ENCODE data around the gene TTLL10. TPM values are rescaled to one million over a fixed set of nuclear protein-coding genes. Genes with fewer than 3 reads are reported as not detected.

Gene TTLL10
- polyA plus RNA-seq, 2 donors = 0.28 to 0.43 TPM

DNA sequence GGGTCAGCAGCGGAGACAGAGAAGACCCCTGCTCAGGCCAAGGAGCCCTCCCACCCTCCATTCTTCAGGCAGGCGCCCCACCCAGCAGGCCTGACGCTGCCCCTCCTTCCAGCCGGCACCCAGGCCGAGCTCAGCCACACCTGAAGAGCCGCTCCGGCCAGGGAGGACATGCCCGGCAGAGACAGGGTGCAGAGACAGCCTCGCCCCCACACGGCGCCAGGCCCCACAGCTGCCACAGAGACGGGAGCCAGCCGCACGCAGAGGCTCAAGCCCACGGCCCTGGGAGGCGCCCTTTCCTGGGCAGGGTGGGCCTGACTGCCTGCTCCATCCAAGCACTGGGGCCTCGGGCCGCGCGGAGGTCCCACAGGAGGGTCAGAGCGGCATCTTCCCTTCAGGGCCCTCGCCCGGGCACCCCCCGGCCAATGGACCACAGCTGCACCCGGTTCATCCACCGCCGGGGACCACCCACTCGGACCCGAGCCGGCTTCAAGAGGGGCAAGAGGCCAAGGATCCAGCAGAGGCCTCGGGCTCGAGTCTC, 5.2 kb downstream of the TTLL10 start:
- Histone ChIP-seq H3K27me3 (ENCODE audit: control insufficient read depth in 1 of 2, insufficient read depth in 2 of 2, low read length in 2 of 2) (no peaks in the 10 kb centered on the region), H3K4me3 (ENCODE audit: low read depth in 1 of 2, low read length in 2 of 2) (no peak overlapping the region), H3K4me1 (ENCODE audit: control insufficient read depth in 2 of 2, insufficient read depth in 2 of 2, low read length in 1 of 2) (peaks cover 2 to 3% of the 10 kb centered on the region in 2 donors), H3K36me3 (ENCODE audit: control insufficient read depth in 2 of 2, insufficient read depth in 2 of 2, low read length in 1 of 2) (peaks cover 0 to 10% of the 10 kb centered on the region in 2 donors), H3K9me3 (ENCODE audit: control insufficient read depth in 2 of 2, insufficient read depth in 1 of 2, low read depth in 1 of 2, low read length in 1 of 2) (peaks cover 0 to 2% of the 10 kb centered on the region in 2 donors), H3K27ac (ENCODE audit: low read depth in 2 of 2, low read length in 1 of 2) (no peak overlapping the region)
- 90 to 93% methylated on average over 28 to 32 of the region's 32 CpGs for WGBS, 2 donors

DNA sequence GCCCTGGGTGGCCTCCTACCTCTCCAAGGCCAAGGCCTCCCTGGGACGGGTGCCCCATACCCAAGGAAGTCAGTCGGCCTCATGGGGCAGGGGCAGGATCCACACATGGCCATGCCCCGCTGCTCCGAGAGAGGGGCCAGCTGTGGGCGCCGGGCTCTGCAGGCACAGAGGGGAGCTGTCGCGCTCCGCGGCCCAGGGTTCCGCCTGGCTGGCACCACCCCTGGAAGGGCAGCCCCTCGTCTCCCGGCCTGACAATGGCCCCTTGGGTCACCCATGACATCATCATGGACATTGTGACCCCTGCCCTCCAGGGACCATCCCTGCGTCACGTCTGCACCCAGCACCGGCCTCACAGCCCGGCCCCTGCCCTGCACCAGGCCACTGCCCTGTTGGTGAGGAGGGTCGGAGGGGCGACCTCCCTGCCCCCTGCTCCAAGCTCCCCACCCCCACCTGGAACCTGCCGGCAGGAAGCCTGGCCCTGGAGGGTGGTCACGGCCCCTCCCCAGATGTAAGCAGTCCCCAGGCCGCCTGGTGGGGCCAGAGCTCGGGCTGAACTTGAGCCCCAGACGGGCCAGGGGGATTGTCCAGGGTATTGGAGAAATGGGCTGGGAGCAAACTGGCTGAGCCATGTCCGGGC, 5.8 kb downstream of the TTLL10 start:
- Histone ChIP-seq H3K27ac (ENCODE audit: low read depth in 2 of 2, low read length in 1 of 2) (no peak overlapping the region), H3K4me1 (ENCODE audit: control insufficient read depth in 2 of 2, insufficient read depth in 2 of 2, low read length in 1 of 2) (peaks cover 2 to 3% of the 10 kb centered on the region in 2 donors), H3K4me3 (ENCODE audit: low read depth in 1 of 2, low read length in 2 of 2) (no peak overlapping the region), H3K36me3 (ENCODE audit: control insufficient read depth in 2 of 2, insufficient read depth in 2 of 2, low read length in 1 of 2) (peaks cover 0 to 8% of the 10 kb centered on the region in 2 donors), H3K27me3 (ENCODE audit: control insufficient read depth in 1 of 2, insufficient read depth in 2 of 2, low read length in 2 of 2) (no peaks in the 10 kb centered on the region), H3K9me3 (ENCODE audit: control insufficient read depth in 2 of 2, insufficient read depth in 1 of 2, low read depth in 1 of 2, low read length in 1 of 2) (peaks cover 0 to 2% of the 10 kb centered on the region in 2 donors)
- WGBS, 2 donors = 83 to 84% methylated on average over 22 to 25 of the region's 25 CpGs

DNA sequence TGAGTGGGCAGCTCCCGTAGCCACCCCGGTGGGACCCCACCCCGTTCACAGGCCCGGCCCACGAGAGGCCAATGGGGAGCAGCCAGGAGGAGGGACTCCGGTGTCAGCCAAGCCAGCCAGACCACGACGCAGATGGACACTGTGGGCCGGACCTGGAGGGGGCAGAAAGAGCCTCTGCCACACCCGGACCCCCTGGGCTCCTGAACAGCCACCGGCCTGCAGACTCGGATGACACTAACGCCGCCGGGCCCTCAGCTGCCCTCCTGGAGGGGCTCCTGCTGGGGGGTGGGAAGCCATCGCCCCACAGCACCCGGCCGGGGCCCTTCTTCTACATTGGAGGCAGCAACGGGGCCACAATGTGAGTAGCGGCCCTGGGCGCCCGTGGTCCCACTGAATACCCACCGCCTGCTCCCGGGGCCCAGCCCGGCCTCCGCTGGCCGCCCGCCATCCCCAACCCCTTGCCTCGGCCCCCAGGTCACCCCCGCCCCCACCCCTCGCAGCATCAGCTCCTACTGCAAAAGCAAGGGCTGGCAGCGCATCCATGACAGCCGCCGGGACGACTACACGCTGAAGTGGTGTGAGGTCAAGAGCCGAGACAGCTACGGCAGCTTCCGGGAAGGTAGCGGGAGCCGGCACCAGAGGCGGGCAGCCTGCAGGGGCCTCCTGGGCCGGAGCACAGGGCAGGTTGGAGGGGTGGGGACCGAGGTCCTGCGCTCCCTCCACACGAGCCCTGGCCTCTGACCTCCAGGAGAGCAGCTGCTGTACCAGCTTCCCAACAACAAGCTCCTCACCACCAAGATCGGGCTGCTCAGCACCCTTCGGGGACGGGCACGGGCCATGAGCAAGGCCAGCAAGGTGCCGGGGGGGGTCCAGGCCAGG, 6.5 kb downstream of the TTLL10 start:
- 83 to 84% methylated on average over 43 to 51 of the region's 51 CpGs for WGBS, 2 donors
- peaks cover 2 to 3% of the 10 kb centered on the region in 2 donors for H3K4me1 ChIP-seq (ENCODE audit: control insufficient read depth in 2 of 2, insufficient read depth in 2 of 2, low read length in 1 of 2)
- no peak overlapping the region for H3K4me3 ChIP-seq (ENCODE audit: low read depth in 1 of 2, low read length in 2 of 2)
- H3K27ac ChIP-seq (ENCODE audit: low read depth in 2 of 2, low read length in 1 of 2) = no peak overlapping the region
- H3K27me3 ChIP-seq (ENCODE audit: control insufficient read depth in 1 of 2, insufficient read depth in 2 of 2, low read length in 2 of 2) = no peaks in the 10 kb centered on the region
- H3K9me3 ChIP-seq (ENCODE audit: control insufficient read depth in 2 of 2, insufficient read depth in 1 of 2, low read depth in 1 of 2, low read length in 1 of 2) = peaks cover 0 to 2% of the 10 kb centered on the region in 2 donors
- H3K36me3 ChIP-seq (ENCODE audit: control insufficient read depth in 2 of 2, insufficient read depth in 2 of 2, low read length in 1 of 2) = peaks cover 0 to 8% of the 10 kb centered on the region in 2 donors

DNA sequence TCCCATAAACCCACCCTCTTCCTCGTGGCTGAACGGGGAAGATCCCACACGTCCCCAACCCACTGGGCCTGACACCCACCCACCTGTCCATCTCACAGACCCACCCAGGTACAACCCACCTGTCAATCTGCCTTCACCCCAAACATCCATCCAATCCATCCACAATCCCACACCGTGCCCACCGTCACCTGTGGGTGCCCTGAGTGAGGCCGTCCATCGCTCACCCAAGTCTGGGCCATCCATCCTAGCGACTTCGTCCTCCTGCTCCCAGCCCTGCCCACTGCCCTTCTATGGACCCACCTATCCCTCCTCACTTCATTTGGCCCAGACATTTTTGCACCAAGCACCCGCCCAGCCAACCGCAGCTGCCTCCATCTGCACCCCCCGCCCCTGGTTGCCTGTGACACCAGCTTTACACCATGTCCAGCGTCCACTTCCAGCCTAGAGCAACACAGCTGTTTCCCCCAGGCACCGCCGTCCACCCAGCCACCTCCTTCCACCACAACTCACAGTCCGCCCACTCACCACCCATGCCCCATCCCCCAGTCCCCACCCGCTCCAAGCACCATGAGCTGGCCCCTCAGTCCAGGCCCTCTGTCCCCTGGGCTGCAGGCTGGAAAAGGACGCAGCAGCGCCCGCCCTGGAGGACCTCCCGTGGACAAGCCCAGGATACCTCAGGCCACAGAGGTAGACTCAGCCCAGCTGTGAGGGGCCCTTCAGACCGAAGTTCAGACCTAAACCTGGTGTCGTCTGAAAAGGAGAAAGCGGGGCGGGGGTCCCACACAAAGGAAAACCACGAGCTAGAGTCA, 7.7 kb downstream of the TTLL10 start:
- Histone ChIP-seq H3K27me3 (ENCODE audit: control insufficient read depth in 1 of 2, insufficient read depth in 2 of 2, low read length in 2 of 2) (no peaks in the 10 kb centered on the region), H3K4me3 (ENCODE audit: low read depth in 1 of 2, low read length in 2 of 2) (no peak overlapping the region)

DNA sequence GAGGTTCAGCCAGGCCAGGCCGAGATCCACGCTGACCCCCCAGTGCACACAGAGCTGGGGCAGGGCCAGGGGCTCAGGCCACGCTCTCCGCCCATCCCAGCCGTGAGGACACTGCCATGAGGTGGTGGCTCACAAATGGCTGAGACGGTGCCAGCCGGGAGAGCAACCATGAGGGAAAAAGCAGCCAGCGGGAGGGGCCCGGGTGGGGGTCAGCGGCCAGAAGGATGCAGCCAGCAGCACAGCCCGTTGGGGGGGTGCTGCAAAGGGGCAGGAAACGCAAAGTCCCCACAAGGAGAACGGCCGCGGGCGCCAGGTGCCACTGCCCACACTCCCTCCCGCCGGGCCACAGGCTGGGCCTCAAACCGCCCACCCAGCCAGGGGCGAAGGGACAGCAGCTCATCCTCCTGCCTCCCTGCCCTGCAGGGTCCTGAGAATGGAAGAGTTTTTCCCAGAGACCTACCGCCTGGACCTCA, 8.3 kb downstream of the TTLL10 start:
- peaks cover 0 to 2% of the 10 kb centered on the region in 2 donors for H3K36me3 ChIP-seq (ENCODE audit: control insufficient read depth in 2 of 2, insufficient read depth in 2 of 2, low read length in 1 of 2)
- 75 to 76% methylated on average over 21 of the region's 21 CpGs for WGBS, 2 donors
- no peak overlapping the region for H3K27ac ChIP-seq (ENCODE audit: low read depth in 2 of 2, low read length in 1 of 2)
- no peaks in the 10 kb centered on the region for H3K9me3 ChIP-seq (ENCODE audit: control insufficient read depth in 2 of 2, insufficient read depth in 1 of 2, low read depth in 1 of 2, low read length in 1 of 2)
- no peaks in the 10 kb centered on the region for H3K27me3 ChIP-seq (ENCODE audit: control insufficient read depth in 1 of 2, insufficient read depth in 2 of 2, low read length in 2 of 2)
- H3K4me1 ChIP-seq (ENCODE audit: control insufficient read depth in 2 of 2, insufficient read depth in 2 of 2, low read length in 1 of 2) = peaks cover 0 to 3% of the 10 kb centered on the region in 2 donors
- no peak overlapping the region for H3K4me3 ChIP-seq (ENCODE audit: low read depth in 1 of 2, low read length in 2 of 2)

More for the DNA sequence above, 7.7 kb downstream of the TTLL10 start:
- H3K4me1 ChIP-seq (ENCODE audit: control insufficient read depth in 2 of 2, insufficient read depth in 2 of 2, low read length in 1 of 2) = peaks cover 0 to 3% of the 10 kb centered on the region in 2 donors
- H3K36me3 ChIP-seq (ENCODE audit: control insufficient read depth in 2 of 2, insufficient read depth in 2 of 2, low read length in 1 of 2) = peaks cover 0 to 2% of the 10 kb centered on the region in 2 donors
- H3K27ac ChIP-seq (ENCODE audit: low read depth in 2 of 2, low read length in 1 of 2) = no peak overlapping the region
- WGBS, 2 donors = 87 to 91% methylated on average over 26 of the region's 26 CpGs
- no peaks in the 10 kb centered on the region for H3K9me3 ChIP-seq (ENCODE audit: control insufficient read depth in 2 of 2, insufficient read depth in 1 of 2, low read depth in 1 of 2, low read length in 1 of 2)

DNA sequence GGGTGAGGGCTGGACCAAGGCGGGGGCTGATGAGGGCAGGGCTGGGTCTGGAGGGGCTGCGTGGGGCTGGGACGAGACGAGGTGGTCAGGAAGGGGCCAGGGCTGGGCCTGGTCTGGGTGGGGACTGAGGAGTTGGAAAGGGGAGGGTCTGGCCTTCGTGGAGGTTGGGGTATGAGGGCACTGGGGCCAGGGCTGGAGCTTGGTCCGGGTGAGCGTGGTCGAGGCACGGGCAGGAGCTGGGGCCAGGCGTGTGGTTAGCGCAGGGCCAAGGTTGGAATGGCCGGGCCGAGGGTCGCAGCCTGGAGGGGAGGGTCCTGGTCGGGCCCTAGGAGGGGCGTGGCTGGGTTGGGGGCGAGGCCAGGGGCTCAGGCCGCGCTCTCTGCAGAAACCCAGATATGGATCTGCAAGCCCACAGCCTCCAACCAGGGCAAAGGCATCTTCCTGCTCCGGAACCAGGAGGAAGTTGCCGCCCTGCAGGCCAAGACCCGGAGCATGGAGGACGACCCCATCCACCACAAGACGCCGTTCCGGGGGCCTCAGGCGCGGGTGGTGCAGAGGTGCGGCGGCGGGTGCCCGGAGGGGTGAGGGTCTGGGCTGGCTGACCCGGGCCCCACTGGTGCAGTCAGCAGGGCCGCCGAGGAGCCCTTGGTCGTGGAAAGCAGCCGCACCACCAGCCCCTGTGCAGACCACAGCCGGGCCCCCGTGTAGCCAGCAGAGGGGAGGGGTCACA, 9.0 kb downstream of the TTLL10 start:
- Histone ChIP-seq H3K36me3 (ENCODE audit: control insufficient read depth in 2 of 2, insufficient read depth in 2 of 2, low read length in 1 of 2) (peaks cover 0 to 2% of the 10 kb centered on the region in 2 donors), H3K9me3 (ENCODE audit: control insufficient read depth in 2 of 2, insufficient read depth in 1 of 2, low read depth in 1 of 2, low read length in 1 of 2) (no peaks in the 10 kb centered on the region), H3K27me3 (ENCODE audit: control insufficient read depth in 1 of 2, insufficient read depth in 2 of 2, low read length in 2 of 2) (no peaks in the 10 kb centered on the region), H3K4me3 (ENCODE audit: low read depth in 1 of 2, low read length in 2 of 2) (no peak overlapping the region), H3K27ac (ENCODE audit: low read depth in 2 of 2, low read length in 1 of 2) (no peak overlapping the region), H3K4me1 (ENCODE audit: control insufficient read depth in 2 of 2, insufficient read depth in 2 of 2, low read length in 1 of 2) (peaks cover 0 to 3% of the 10 kb centered on the region in 2 donors)
- 67 to 71% methylated on average over 28 to 39 of the region's 39 CpGs for WGBS, 2 donors

DNA sequence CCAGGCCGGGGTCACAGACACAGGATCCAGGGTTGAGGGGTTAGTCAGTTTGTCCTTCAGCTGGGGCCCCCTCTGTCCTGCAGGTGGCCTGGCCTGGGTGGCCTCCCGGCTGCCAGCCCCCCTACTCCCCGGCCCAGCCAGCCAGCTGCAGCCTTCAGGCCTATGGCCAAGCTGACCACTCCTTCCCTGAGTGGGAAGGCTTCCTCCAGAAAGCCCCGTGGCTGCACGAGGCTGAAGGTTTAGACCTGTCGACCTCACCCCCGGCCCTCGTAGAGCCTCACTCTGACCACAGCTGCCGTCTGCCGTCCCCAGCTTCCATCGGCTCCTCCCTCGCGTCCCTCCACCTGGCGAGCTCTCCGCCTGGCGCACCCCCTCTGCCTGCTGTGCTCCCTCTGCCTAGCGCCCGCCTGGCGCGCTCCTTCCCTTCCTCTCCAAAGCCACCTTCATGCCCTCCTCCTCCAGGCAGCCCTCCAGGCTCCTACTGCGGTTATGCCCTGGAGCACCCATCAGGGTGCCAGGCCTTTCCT, 9.6 kb downstream of the TTLL10 start:
- H3K9me3 ChIP-seq (ENCODE audit: control insufficient read depth in 2 of 2, insufficient read depth in 1 of 2, low read depth in 1 of 2, low read length in 1 of 2) = no peaks in the 10 kb centered on the region
- no peak overlapping the region for H3K27ac ChIP-seq (ENCODE audit: low read depth in 2 of 2, low read length in 1 of 2)
- WGBS, 2 donors = 79% methylated on average over 21 of the region's 21 CpGs
- H3K27me3 ChIP-seq (ENCODE audit: control insufficient read depth in 1 of 2, insufficient read depth in 2 of 2, low read length in 2 of 2) = no peaks in the 10 kb centered on the region
- peaks cover 0 to 3% of the 10 kb centered on the region in 2 donors for H3K4me1 ChIP-seq (ENCODE audit: control insufficient read depth in 2 of 2, insufficient read depth in 2 of 2, low read length in 1 of 2)
- H3K4me3 ChIP-seq (ENCODE audit: low read depth in 1 of 2, low read length in 2 of 2) = no peak overlapping the region
- peaks cover 0 to 2% of the 10 kb centered on the region in 2 donors for H3K36me3 ChIP-seq (ENCODE audit: control insufficient read depth in 2 of 2, insufficient read depth in 2 of 2, low read length in 1 of 2)

DNA sequence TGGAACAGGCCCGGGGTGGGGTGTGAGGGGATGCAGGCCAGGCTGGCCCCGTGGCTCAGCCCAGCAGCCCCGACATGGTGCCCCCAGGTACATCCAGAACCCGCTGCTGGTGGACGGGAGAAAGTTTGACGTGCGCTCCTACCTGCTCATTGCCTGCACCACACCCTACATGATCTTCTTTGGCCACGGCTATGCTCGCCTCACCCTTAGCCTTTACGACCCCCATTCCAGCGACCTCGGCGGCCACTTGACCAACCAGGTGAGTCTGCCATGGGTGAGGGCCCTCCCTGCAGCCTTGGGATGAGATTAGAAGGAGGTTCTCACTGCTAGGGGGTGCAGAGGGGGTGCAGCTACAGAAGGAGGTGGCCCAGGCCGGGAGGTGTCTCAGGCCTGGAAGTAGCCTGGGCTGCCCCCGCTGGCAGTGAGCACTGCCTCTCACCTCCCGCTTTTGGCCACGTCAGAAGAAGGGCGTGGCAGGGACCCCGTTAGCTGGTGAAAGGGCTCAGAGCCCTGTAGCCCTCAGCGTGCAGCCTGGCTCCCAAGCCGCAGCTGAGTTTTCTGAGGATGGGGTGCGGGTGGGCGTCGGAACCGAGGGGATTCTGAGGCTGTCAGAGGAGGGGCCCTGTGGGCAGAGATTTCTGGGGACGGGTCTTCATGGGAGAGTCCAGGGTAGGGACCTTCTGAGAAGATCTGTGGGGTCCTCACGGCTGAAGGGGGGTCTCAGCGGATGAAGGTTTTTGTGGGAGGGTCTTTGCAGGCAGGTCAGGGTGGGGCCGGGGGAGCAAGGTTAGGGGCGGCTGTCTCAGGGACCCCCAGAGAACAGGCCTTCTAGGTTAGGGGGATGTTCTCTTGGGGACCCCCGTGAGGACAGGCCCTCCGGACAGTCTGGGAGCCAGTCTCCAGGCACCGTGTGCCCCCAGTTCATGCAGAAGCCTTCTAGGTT, 10.4 kb downstream of the TTLL10 start:
- H3K27ac ChIP-seq (ENCODE audit: low read depth in 2 of 2, low read length in 1 of 2) = no peak overlapping the region
- no peaks in the 10 kb centered on the region for H3K9me3 ChIP-seq (ENCODE audit: control insufficient read depth in 2 of 2, insufficient read depth in 1 of 2, low read depth in 1 of 2, low read length in 1 of 2)
- H3K27me3 ChIP-seq (ENCODE audit: control insufficient read depth in 1 of 2, insufficient read depth in 2 of 2, low read length in 2 of 2) = no peaks in the 10 kb centered on the region
- 85 to 88% methylated on average over 32 to 33 of the region's 33 CpGs for WGBS, 2 donors
- peaks cover 0 to 2% of the 10 kb centered on the region in 2 donors for H3K36me3 ChIP-seq (ENCODE audit: control insufficient read depth in 2 of 2, insufficient read depth in 2 of 2, low read length in 1 of 2)
- H3K4me1 ChIP-seq (ENCODE audit: control insufficient read depth in 2 of 2, insufficient read depth in 2 of 2, low read length in 1 of 2) = no peaks in the 10 kb centered on the region
- no peak overlapping the region for H3K4me3 ChIP-seq (ENCODE audit: low read depth in 1 of 2, low read length in 2 of 2)
